Pancreas (tissue), 10 donors: ENCODE measurements around the gene RBBP8NL. TPM values are rescaled to one million over a fixed set of nuclear protein-coding genes. Genes with fewer than 3 reads are reported as not detected.

Source experiments
- ATAC-seq, 4 donors: fragments of 200-7000 bp; cut with Tn5 transposase; one replicate each; pipeline versions ENCODE4 v1.8.0 to v1.9.1; 2020; ENCODE audit warnings: mild to moderate bottlenecking in 4 of 4, moderate library complexity in 4 of 4
- DNase-seq, 6 donors: peaks; one replicate each; pipeline ENCODE4 v3.0.0-alpha.2; 2020
- FAIRE-seq: peaks from 2 replicates; lab custom pipeline; 2012; peaks lifted over from hg19 to GRCh38; lab: Jason Lieb, UNC
- H3K27ac ChIP-seq, 4 donors: fragments of 200-600 bp; sonication (generic); 1 replicate in 3 of 4; 2 replicates in 1 of 4; pipeline versions ENCODE4 v1.5.0 to v1.8.0; 2020
- H3K27me3 ChIP-seq, 4 donors: fragments of 200-600 bp; one replicate each; pipeline ENCODE4 v1.8.0; 2021
- H3K36me3 ChIP-seq, 3 donors: fragments of 200-600 bp; sonication (generic) in 1 of 3; one replicate each; pipeline versions ENCODE4 v1.5.0 to v1.8.0; 2020 to 2021
- H3K4me1 ChIP-seq, 3 donors: fragments of 200-600 bp; one replicate each; pipeline ENCODE4 v1.8.0; 2021
- H3K4me3 ChIP-seq, 4 donors: fragments of 200-600 bp; sonication (generic) in 2 of 4; one replicate each; pipeline versions ENCODE4 v1.5.0 to v1.8.0; 2020 to 2021
- H3K9me3 ChIP-seq, 4 donors: fragments of 200-600 bp; one replicate each; pipeline ENCODE4 v1.8.0; 2021
- CTCF ChIP-seq, 4 donors: fragments of 200-600 bp; sonication (generic) in 3 of 4; IDR thresholded peaks; one replicate each; pipeline versions ENCODE4 v1.5.0 to v1.8.0; 2021; ENCODE audit warnings: antibody characterized with exemption in 4 of 4
- WGBS, 2 donors: extraction: QIAGEN DNeasy Blood & Tissue Kit; methylation state at CpG; one replicate each; pipeline ENCODE4 v1.1.7; 2013; 5-methylcytosine and 5-hydroxymethylcytosine counted together
- intact Hi-C, 3 donors: fragments of 100-400 bp; cut with DNase I; formaldehyde crosslinking; loops; one replicate each; pipeline versions ENCODE4 v1.11.1 to v1.14.2; 2022
- polyA plus RNA-seq, 2 donors: library from polyadenylated mRNA; stranded (reverse); fragments of 200-250 nt; gene quantifications; one replicate each; pipeline ENCODE4 v1.2.3, GENCODE V29; 2013
- total RNA-seq, 6 donors: library from RNA; stranded (reverse); fragmentation: NEBNext Ultra II Directional in 4 of 6; extraction: Animal tissue kit (Norgen Biotek cat#: 25700) in 4 of 6; gene quantifications; one replicate each; pipeline versions ENCODE4 v1.2.1 to v1.2.4, GENCODE V29; 2021 to 2023
- donor health status: healthy with polysubstance abuse.
- donor health status: DM: no; HTN: no; CAD: no; lungs with moderate emphysema.
- donor health status: DM: no; HTN: no; CAD: no.
- donor health status: control.
- donor health status: control.
- donor health status: Bipolar disorder and iron deficiency.
- donor health status: DM: yes; HTN: yes; CAD: no.
- donor health status: DM: no; HTN: no; CAD: no.
- donor health status: DM: no; HTN: no; CAD: no.
- donor health status: DM: yes; HTN: yes; CAD: no.

The RBBP8NL gene
- total and polyA plus RNA-seq, 8 donors = 0.66 to 4.8 (median 1.3) TPM

- H3K27me3 ChIP-seq = no peaks in the 10 kb centered on the region
- ATAC-seq (no peak), DNase-seq (no peak), FAIRE-seq (no peak)
- no peaks in the 10 kb centered on the region for H3K9me3 ChIP-seq
- no peaks in the 10 kb centered on the region for H3K36me3 ChIP-seq
- no peak for TF ChIP-seq CTCF (IDR thresholded peaks at IDR 0.05)
- no peak overlapping the region for H3K4me3 ChIP-seq
- 91 to 94% methylated on average over 19 of the region's 19 CpGs for WGBS, 2 donors
- intact Hi-C loops = no loop called here
- H3K27ac ChIP-seq = no peak overlapping the region
- peaks cover 15 to 23% (median 19%) of the 10 kb centered on the region in 3 donors for H3K4me1 ChIP-seq
Measured at GRCh38 chr20:62410746-62411478, 16.4 kb downstream of the RBBP8NL start.

GRCh38 chr20:62409931-62410745, 17.2 kb downstream of the RBBP8NL start:
- Histone ChIP-seq H3K27me3 (no peaks in the 10 kb centered on the region), H3K27ac (no peak overlapping the region), H3K9me3 (no peaks in the 10 kb centered on the region), H3K36me3 (no peaks in the 10 kb centered on the region), H3K4me1 (peaks cover 15 to 28% (median 19%) of the 10 kb centered on the region in 3 donors), H3K4me3 (peak overlapping the region in 1 of 4 donors; percentile 2)
- ATAC-seq = peak; percentile 47 to 74 (median 59)
- FAIRE-seq = no peak
- intact Hi-C loops = no loop called here
- peak; percentile 73 to 93 (median 82) for DNase-seq
- peak in 2 of 4 donors; percentile 13 to 34 for TF ChIP-seq CTCF (IDR thresholded peaks at IDR 0.05)
- WGBS, 2 donors = 10 to 14% methylated on average over 30 of the region's 30 CpGs

GRCh38 chr20:62409086-62409853, 18.1 kb downstream of the RBBP8NL start:
- H3K27me3 ChIP-seq = no peaks in the 10 kb centered on the region
- intact Hi-C loops = no loop called here
- H3K27ac ChIP-seq = no peak overlapping the region
- no peak overlapping the region for H3K4me3 ChIP-seq
- ATAC-seq (no peak), FAIRE-seq (no peak), DNase-seq (no peak)
- WGBS, 2 donors = 60 to 67% methylated on average over 12 of the region's 12 CpGs
- TF ChIP-seq CTCF (IDR thresholded peaks at IDR 0.05) = no peak
- H3K4me1 ChIP-seq = peaks cover 15 to 28% (median 19%) of the 10 kb centered on the region in 3 donors
- no peaks in the 10 kb centered on the region for H3K36me3 ChIP-seq
- no peaks in the 10 kb centered on the region for H3K9me3 ChIP-seq

GRCh38 chr20:62408640-62409039, 18.7 kb downstream of the RBBP8NL start:
- Histone ChIP-seq H3K36me3 (no peaks in the 10 kb centered on the region), H3K9me3 (no peaks in the 10 kb centered on the region), H3K4me1 (peaks cover 15 to 28% (median 19%) of the 10 kb centered on the region in 3 donors), H3K4me3 (no peak overlapping the region), H3K27ac (no peak overlapping the region), H3K27me3 (no peaks in the 10 kb centered on the region)
- FAIRE-seq (no peak), ATAC-seq (no peak), DNase-seq (no peak)
- intact Hi-C loops = no loop called here
- no peak for TF ChIP-seq CTCF (IDR thresholded peaks at IDR 0.05)
- 73 to 81% methylated on average over 12 of the region's 12 CpGs for WGBS, 2 donors
